Loucy (cell line): Measurements from ENCODE around the gene MBD5.

Source experiments
- H2AFZ ChIP-seq: fragments of 200-600 bp; sonication (generic); 2 replicates; pipeline ENCODE4 v1.6.0; 2016; ENCODE audit warnings: antibody characterized with exemption, mild to moderate bottlenecking, low read length, moderate library complexity
- H3F3A ChIP-seq: fragments of 200-600 bp; 2 replicates; pipeline ENCODE4 v1.6.0; 2016; ENCODE audit warnings: antibody characterized with exemption, low read depth, mild to moderate bottlenecking
- H3K27me3 ChIP-seq: fragments of 200-600 bp; sonication (generic); 2 replicates; pipeline ENCODE4 v1.6.1; 2014; ENCODE audit warnings: low read length, mild to moderate bottlenecking; ENCODE audit not compliant: insufficient read depth, poor library complexity, severe bottlenecking
- H3K36me3 ChIP-seq: fragments of 200-600 bp; sonication (generic); 2 replicates; pipeline ENCODE4 v1.6.1; 2016; ENCODE audit warnings: low read length; ENCODE audit not compliant: insufficient read depth
- H3K4me1 ChIP-seq: fragments of 200-600 bp; sonication (generic); 2 replicates; pipeline ENCODE4 v1.5.1; 2014; ENCODE audit warnings: low read length, mild to moderate bottlenecking; ENCODE audit not compliant: insufficient read depth, poor library complexity, severe bottlenecking
- H3K4me2 ChIP-seq: fragments of 200-600 bp; sonication (generic); 2 replicates; pipeline ENCODE4 v1.6.0; 2014; ENCODE audit warnings: antibody characterized with exemption, low read length, low read depth, mild to moderate bottlenecking; ENCODE audit not compliant: poor library complexity, severe bottlenecking
- H3K4me3 ChIP-seq: fragments of 200-600 bp; sonication (generic); 2 replicates; pipeline ENCODE4 v1.5.1; 2014; ENCODE audit warnings: low read length, mild to moderate bottlenecking, mixed read lengths; ENCODE audit not compliant: poor library complexity, severe bottlenecking
- H3K79me2 ChIP-seq: fragments of 200-600 bp; sonication (generic); 2 replicates; pipeline ENCODE4 v1.6.1; 2014; ENCODE audit warnings: low read length; ENCODE audit not compliant: insufficient read depth
- H3K9ac ChIP-seq: fragments of 200-600 bp; sonication (generic); 2 replicates; pipeline ENCODE4 v1.6.0; 2014; ENCODE audit warnings: mild to moderate bottlenecking, low read depth, low read length, moderate library complexity; ENCODE audit not compliant: poor library complexity, severe bottlenecking
- H3K9me2 ChIP-seq: fragments of 200-600 bp; sonication (generic); replicated peaks from 2 replicates; pipeline ENCODE4 v1.6.1; 2016; ENCODE audit warnings: low read depth, low read length, mixed read lengths
- H3K9me3 ChIP-seq: fragments of 200-600 bp; sonication (generic); 2 replicates; pipeline ENCODE4 v1.6.1; 2014; ENCODE audit warnings: mild to moderate bottlenecking, antibody characterized with exemption, low read length, low read depth; ENCODE audit not compliant: insufficient read depth
- H4K20me1 ChIP-seq: fragments of 200-600 bp; sonication (generic); 2 replicates; pipeline ENCODE4 v1.6.0; 2014; ENCODE audit warnings: antibody characterized with exemption, low read length, mild to moderate bottlenecking; ENCODE audit not compliant: insufficient read depth, poor library complexity, severe bottlenecking
- EZH2phosphoT487 ChIP-seq: fragments of 200-600 bp; IDR thresholded peaks from 2 replicates; pipeline ENCODE4 v1.6.1; 2018; ENCODE audit warnings: antibody characterized with exemption, mild to moderate bottlenecking, moderate library complexity, borderline replicate concordance
- TF ChIP-seq, protein P1 (sequence below): fragments of 200-600 bp; sonication (generic); conservative IDR thresholded peaks from 2 replicates; pipeline ENCODE4 v1.5.1; 2014; ENCODE audit warnings: mild to moderate bottlenecking, antibody characterized with exemption, low read length

The MBD5 gene

DNA sequence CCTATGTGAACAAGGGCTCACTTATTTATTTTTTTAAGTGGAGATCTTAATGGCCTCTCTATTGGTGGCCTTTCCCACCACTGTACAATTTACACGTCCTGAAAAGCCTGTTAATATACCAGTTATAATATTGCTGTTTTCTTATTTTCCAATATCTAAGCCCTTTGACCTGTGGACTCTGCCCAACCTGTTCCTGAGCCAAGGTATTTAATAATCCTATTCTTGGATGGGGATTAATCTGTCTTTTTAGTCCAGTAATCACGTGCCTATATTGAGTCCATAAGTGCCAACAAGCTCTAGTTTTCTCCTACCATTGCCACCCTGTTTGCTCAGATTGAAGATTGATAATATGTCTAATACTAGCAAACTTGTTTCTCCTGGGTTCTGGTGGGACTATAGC, 42.7 kb downstream of the MBD5 start:
- no peak for TF ChIP-seq EZH2phosphoT487
- TF ChIP-seq, protein P1, sequence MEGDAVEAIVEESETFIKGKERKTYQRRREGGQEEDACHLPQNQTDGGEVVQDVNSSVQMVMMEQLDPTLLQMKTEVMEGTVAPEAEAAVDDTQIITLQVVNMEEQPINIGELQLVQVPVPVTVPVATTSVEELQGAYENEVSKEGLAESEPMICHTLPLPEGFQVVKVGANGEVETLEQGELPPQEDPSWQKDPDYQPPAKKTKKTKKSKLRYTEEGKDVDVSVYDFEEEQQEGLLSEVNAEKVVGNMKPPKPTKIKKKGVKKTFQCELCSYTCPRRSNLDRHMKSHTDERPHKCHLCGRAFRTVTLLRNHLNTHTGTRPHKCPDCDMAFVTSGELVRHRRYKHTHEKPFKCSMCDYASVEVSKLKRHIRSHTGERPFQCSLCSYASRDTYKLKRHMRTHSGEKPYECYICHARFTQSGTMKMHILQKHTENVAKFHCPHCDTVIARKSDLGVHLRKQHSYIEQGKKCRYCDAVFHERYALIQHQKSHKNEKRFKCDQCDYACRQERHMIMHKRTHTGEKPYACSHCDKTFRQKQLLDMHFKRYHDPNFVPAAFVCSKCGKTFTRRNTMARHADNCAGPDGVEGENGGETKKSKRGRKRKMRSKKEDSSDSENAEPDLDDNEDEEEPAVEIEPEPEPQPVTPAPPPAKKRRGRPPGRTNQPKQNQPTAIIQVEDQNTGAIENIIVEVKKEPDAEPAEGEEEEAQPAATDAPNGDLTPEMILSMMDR: no peak
- H3K9me3 ChIP-seq: no peaks in the 10 kb centered on the region
- H3K4me2 ChIP-seq: no peak overlapping the region
- H2AFZ ChIP-seq: no peak overlapping the region
- no peak overlapping the region for H3K4me3 ChIP-seq
- H3K36me3 ChIP-seq: no peaks in the 10 kb centered on the region
- H3K79me2 ChIP-seq: no peaks in the 10 kb centered on the region
- H3K27me3 ChIP-seq: no peaks in the 10 kb centered on the region
- H3K9me2 ChIP-seq: no peaks in the 10 kb centered on the region
- no peak overlapping the region for H3K9ac ChIP-seq
- no peaks in the 10 kb centered on the region for H3F3A ChIP-seq
- no peaks in the 10 kb centered on the region for H4K20me1 ChIP-seq
- no peaks in the 10 kb centered on the region for H3K4me1 ChIP-seq

DNA sequence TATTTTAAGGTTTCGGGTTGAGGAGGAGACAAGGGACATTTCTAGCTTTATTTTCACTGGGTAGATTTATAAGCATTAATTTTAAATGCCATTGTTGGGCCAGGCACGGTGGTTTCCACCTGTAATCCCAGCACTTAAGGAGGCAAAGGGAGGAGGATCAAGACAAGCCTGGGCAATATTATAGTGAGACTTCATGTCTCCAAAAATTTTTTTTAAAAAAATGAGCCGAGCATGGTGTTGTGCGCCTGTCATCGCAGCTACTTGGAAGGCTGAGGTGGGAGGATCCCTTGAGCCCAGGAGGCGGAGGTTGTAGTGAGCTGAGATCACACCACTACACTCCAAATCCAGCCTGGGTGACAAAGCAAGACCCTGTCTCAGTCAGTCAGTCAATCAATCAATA, 45.0 kb downstream of the MBD5 start:
- H3K9me3 ChIP-seq: no peaks in the 10 kb centered on the region
- H3K27me3 ChIP-seq: no peaks in the 10 kb centered on the region
- no peak overlapping the region for H3K9ac ChIP-seq
- no peak overlapping the region for H2AFZ ChIP-seq
- H4K20me1 ChIP-seq: no peaks in the 10 kb centered on the region
- no peaks in the 10 kb centered on the region for H3K36me3 ChIP-seq
- TF ChIP-seq, protein P1: no peak
- no peak for TF ChIP-seq EZH2phosphoT487
- H3K9me2 ChIP-seq: no peaks in the 10 kb centered on the region
- no peak overlapping the region for H3K4me2 ChIP-seq
- no peaks in the 10 kb centered on the region for H3K4me1 ChIP-seq
- H3K79me2 ChIP-seq: no peaks in the 10 kb centered on the region
- H3F3A ChIP-seq: no peaks in the 10 kb centered on the region
- H3K4me3 ChIP-seq: no peak overlapping the region

DNA sequence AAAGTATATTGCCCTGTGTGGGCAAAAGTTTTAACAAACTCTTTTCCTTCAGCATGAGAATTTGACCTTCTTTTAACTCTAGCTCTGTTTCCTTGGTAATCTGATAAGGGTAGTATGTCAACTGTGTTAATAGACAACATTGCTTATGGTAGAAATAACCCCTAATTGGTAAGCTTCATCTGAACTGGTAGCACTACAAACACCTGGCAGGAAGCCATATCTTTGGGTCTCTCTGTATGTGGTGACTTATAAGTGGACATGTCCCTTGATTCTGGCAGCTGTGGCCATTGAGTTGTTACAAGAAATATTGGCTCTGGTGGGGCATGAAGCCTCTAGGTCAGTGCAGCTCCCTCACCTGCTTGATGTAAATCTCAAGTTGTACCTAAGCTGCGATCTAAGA, 46.9 kb downstream of the MBD5 start:
- Histone ChIP-seq H3K4me1 (no peaks in the 10 kb centered on the region), H3K4me3 (no peak overlapping the region), H4K20me1 (no peaks in the 10 kb centered on the region), H3K9me3 (no peaks in the 10 kb centered on the region), H3K4me2 (no peak overlapping the region), H3K9me2 (no peaks in the 10 kb centered on the region), H3K36me3 (no peaks in the 10 kb centered on the region), H3K9ac (no peak overlapping the region), H3F3A (no peaks in the 10 kb centered on the region), H3K79me2 (no peaks in the 10 kb centered on the region), H3K27me3 (no peaks in the 10 kb centered on the region), H2AFZ (no peak overlapping the region)
- TF ChIP-seq, protein P1: no peak
- TF ChIP-seq EZH2phosphoT487: no peak
